Ascending aorta (tissue), 2 donors: ENCODE measurements around the gene VTI1A. TPM values are rescaled to one million over a fixed set of nuclear protein-coding genes. Genes with fewer than 3 reads are reported as not detected.
"Not testable (repeated sequence)": the region's sequence is repeated elsewhere in the genome, so short reads cannot be mapped to it uniquely, and the experiment has no call there.

ENCODE experiments used
- DNase-seq, 2 donors: peaks; one replicate each; pipeline ENCODE4 v3.0.0-alpha.2; 2019; ENCODE audit warnings: low spot score in 2 of 2
- H3K27ac ChIP-seq, 2 donors: fragments of 200-600 bp; sonication (generic); one replicate each; pipeline ENCODE4 v1.5.1; 2016 to 2017; ENCODE audit warnings: mild to moderate bottlenecking in 1 of 2
- H3K27me3 ChIP-seq: fragments of 200-600 bp; sonication (generic); one replicate; pipeline ENCODE4 v1.5.1; 2017
- H3K36me3 ChIP-seq, 2 donors: fragments of 200-600 bp; sonication (generic); one replicate each; pipeline ENCODE4 v1.5.1; 2016
- H3K4me1 ChIP-seq, 2 donors: fragments of 200-600 bp; sonication (generic); one replicate each; pipeline ENCODE4 v1.5.1; 2016 to 2017; ENCODE audit warnings: mild to moderate bottlenecking in 1 of 2
- H3K4me3 ChIP-seq, 2 donors: fragments of 200-600 bp; sonication (generic); one replicate each; pipeline ENCODE4 v1.5.1; 2016 to 2017; ENCODE audit warnings: mild to moderate bottlenecking in 1 of 2
- H3K9me3 ChIP-seq, 2 donors: fragments of 200-600 bp; sonication (generic); one replicate each; pipeline ENCODE4 v1.5.1; 2016
- CTCF ChIP-seq, 3 experiments: fragments of 200-600 bp in 2 of 3; fragments of 450-650 bp in 1 of 3; sonication (generic) in 2 of 3; IDR thresholded peaks; one replicate each; pipeline ENCODE4 v1.5.1; 2016 to 2019; ENCODE audit warnings: antibody characterized with exemption in 3 of 3, mild to moderate bottlenecking in 1 of 3, moderate library complexity in 1 of 3
- intact Hi-C: fragments of 100-400 bp; cut with DNase I; formaldehyde crosslinking; loops from one replicate; pipeline ENCODE4 v1.15.1; 2023
- total RNA-seq: library from RNA; depleted of rRNA; stranded (reverse); fragments of >200 nt; gene quantifications from one replicate; pipeline ENCODE4 v1.1.0, GENCODE V29; 2016

Gene VTI1A
- total RNA-seq, 1 donor from 2014 or later: 32.5 TPM

GRCh38 chr10:112533916-112534315, 86.9 kb downstream of the VTI1A start:
- TF ChIP-seq CTCF (IDR thresholded peaks at IDR 0.05): no peak
- DNase-seq: no peak
- no peaks in the 10 kb centered on the region for H3K27me3 ChIP-seq
- H3K27ac ChIP-seq: no peak overlapping the region
- H3K9me3 ChIP-seq: no peaks in the 10 kb centered on the region
- H3K36me3 ChIP-seq: no peaks in the 10 kb centered on the region
- no peaks in the 10 kb centered on the region for H3K4me1 ChIP-seq
- no peak overlapping the region for H3K4me3 ChIP-seq
- intact Hi-C loops: no loop called here

- H3K36me3 ChIP-seq: peaks cover 0 to 3% of the 10 kb centered on the region in 2 donors
- no peaks in the 10 kb centered on the region for H3K9me3 ChIP-seq
- H3K4me1 ChIP-seq: no peaks in the 10 kb centered on the region
- TF ChIP-seq CTCF (IDR thresholded peaks at IDR 0.05): no peak
- H3K27me3 ChIP-seq: no peaks in the 10 kb centered on the region
- H3K27ac ChIP-seq: no peak overlapping the region
- no peak for DNase-seq
- H3K4me3 ChIP-seq: no peak overlapping the region
- intact Hi-C loops: no loop called here
These were observed 88.5 kb downstream of the VTI1A start for GRCh38 chr10:112535531-112535951.

- H3K27me3 ChIP-seq: no peaks in the 10 kb centered on the region
- TF ChIP-seq CTCF (IDR thresholded peaks at IDR 0.05): no peak
- no peaks in the 10 kb centered on the region for H3K9me3 ChIP-seq
- no peak for DNase-seq
- peaks cover 0 to 3% of the 10 kb centered on the region in 2 donors for H3K36me3 ChIP-seq
- no peaks in the 10 kb centered on the region for H3K4me1 ChIP-seq
- intact Hi-C loops: no loop called here
- no peak overlapping the region for H3K27ac ChIP-seq
- no peak overlapping the region for H3K4me3 ChIP-seq
These were observed 89.6 kb downstream of the VTI1A start for GRCh38 chr10:112536663-112537062.

GRCh38 chr10:112538168-112538567, 91.2 kb downstream of the VTI1A start:
- Histone ChIP-seq H3K27me3 (no peaks in the 10 kb centered on the region), H3K27ac (no peak overlapping the region), H3K9me3 (no peaks in the 10 kb centered on the region), H3K4me1 (no peaks in the 10 kb centered on the region), H3K36me3 (peaks cover 0 to 3% of the 10 kb centered on the region in 2 donors), H3K4me3 (no peak overlapping the region)
- intact Hi-C loops: no loop called here
- no peak for TF ChIP-seq CTCF (IDR thresholded peaks at IDR 0.05)
- no peak for DNase-seq

GRCh38 chr10:112539340-112539739, 92.3 kb downstream of the VTI1A start:
- no peak for DNase-seq
- Histone ChIP-seq H3K4me1 (no peaks in the 10 kb centered on the region), H3K27ac (no peak overlapping the region), H3K9me3 (no peaks in the 10 kb centered on the region), H3K36me3 (peaks cover 0 to 3% of the 10 kb centered on the region in 2 donors), H3K4me3 (no peak overlapping the region), H3K27me3 (no peaks in the 10 kb centered on the region)
- intact Hi-C loops: no loop called here
- TF ChIP-seq CTCF (IDR thresholded peaks at IDR 0.05): no peak

GRCh38 chr10:112542823-112543222, 95.8 kb downstream of the VTI1A start:
- H3K4me1 ChIP-seq, intact Hi-C loops, H3K27ac ChIP-seq, H3K4me3 ChIP-seq, H3K9me3 ChIP-seq, DNase-seq, H3K36me3 ChIP-seq, H3K27me3 ChIP-seq: not testable (repeated sequence)
